Vagina (tissue), 2 donors: ENCODE data around the gene S1PR5.

Experiments used
- POLR2AphosphoS5 ChIP-seq, 2 donors: sonication (generic); formaldehyde crosslinking; IDR thresholded peaks; one replicate each; pipeline ENCODE4 v1.9.0; 2017; ENCODE audit warnings: antibody characterized with exemption in 2 of 2, mild to moderate bottlenecking in 2 of 2, low read depth in 1 of 2; ENCODE audit not compliant: insufficient read depth in 1 of 2
- TF ChIP-seq, protein P1 (sequence below), 3 experiments: fragments of 450-650 bp in 2 of 3; fragments of 200-600 bp in 1 of 3; sonication (generic) in 1 of 3; IDR thresholded peaks; one replicate each; pipeline ENCODE4 v1.5.1; 2017 to 2019; ENCODE audit warnings: antibody characterized with exemption in 3 of 3, mild to moderate bottlenecking in 2 of 3, moderate library complexity in 2 of 3

DNA sequence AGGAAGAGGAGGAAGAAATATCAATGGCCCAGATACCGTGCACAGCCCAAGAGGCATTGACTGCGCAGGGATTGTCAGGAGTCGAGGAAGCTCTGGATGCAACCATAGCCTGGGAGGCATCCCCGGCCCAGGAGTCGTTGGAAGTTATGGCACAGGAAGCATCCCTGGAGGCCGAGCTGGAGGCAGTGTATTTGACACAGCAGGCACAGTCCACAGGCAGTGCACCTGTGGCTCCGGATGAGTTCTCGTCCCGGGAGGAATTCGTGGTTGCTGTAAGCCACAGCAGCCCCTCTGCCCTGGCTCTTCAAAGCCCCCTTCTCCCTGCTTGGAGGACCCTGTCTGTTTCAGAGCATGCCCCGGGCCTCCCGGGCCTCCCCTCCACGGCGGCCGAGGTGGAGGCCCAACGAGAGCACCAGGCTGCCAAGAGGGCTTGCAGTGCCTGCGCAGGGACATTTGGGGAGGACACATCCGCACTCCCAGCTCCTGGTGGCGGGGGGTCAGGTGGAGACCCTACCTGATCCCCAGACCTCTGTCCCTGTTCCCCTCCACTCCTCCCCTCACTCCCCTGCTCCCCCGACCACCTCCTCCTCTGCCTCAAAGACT, 50.0 kb downstream of the S1PR5 start:
- TF ChIP-seq POLR2AphosphoS5 (IDR thresholded peaks at IDR 0.05; ENCODE audit: insufficient read depth in 1 of 2, low read depth in 1 of 2), result no peak
- TF ChIP-seq, protein P1, sequence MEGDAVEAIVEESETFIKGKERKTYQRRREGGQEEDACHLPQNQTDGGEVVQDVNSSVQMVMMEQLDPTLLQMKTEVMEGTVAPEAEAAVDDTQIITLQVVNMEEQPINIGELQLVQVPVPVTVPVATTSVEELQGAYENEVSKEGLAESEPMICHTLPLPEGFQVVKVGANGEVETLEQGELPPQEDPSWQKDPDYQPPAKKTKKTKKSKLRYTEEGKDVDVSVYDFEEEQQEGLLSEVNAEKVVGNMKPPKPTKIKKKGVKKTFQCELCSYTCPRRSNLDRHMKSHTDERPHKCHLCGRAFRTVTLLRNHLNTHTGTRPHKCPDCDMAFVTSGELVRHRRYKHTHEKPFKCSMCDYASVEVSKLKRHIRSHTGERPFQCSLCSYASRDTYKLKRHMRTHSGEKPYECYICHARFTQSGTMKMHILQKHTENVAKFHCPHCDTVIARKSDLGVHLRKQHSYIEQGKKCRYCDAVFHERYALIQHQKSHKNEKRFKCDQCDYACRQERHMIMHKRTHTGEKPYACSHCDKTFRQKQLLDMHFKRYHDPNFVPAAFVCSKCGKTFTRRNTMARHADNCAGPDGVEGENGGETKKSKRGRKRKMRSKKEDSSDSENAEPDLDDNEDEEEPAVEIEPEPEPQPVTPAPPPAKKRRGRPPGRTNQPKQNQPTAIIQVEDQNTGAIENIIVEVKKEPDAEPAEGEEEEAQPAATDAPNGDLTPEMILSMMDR (IDR thresholded peaks at IDR 0.05), result no peak
